ENCODE data around the gene COL4A2.

Gene COL4A2

GRCh38 chr13:110422913-110423688, 116.0 kb downstream of the COL4A2 start:
- DNase-seq = no peak

- DNase-seq = no peak
These were observed 116.7 kb downstream of the COL4A2 start for GRCh38 chr13:110423689-110424302.

- DNase-seq = no peak
These were observed 117.7 kb downstream of the COL4A2 start for GRCh38 chr13:110424569-110425443.

DNA sequence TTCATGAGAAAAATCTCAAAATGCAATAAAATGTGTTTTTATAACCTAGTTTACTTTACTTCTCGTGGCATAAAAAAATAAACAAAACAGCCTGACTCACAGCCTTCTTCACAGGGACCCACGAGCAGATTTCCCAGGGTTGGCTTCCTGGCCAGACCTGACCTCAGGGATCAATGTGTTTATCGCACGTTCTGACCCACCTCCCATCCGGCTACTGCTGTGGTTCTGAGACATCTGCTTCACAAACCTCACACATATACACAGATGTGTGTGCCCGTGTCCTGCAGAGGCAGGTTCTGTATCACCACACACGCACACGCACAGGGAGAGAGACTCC, 118.3 kb downstream of the COL4A2 start:
- no peak for DNase-seq

DNA sequence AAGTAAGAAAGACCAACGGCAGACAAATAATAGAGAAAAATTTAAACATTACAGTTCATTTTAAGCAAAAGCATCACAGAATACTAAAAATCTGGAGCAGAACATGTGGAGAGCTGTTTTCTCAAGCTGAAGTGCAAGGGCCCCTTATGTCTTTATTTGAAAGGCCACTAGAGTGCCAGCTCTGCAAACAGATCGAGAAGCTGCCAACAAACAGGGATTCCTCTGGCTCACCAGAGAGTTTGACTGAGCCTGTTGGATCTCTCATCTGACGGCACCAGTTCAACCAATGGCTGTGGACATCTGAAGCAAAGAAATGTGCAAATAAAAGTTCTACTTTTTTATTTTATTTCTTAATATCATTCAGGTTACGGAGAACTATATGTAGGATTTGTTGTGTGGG, 119.7 kb downstream of the COL4A2 start:
- DNase-seq = no peak

GRCh38 chr13:110428313-110428712, 121.2 kb downstream of the COL4A2 start:
- DNase-seq = no peak

DNA sequence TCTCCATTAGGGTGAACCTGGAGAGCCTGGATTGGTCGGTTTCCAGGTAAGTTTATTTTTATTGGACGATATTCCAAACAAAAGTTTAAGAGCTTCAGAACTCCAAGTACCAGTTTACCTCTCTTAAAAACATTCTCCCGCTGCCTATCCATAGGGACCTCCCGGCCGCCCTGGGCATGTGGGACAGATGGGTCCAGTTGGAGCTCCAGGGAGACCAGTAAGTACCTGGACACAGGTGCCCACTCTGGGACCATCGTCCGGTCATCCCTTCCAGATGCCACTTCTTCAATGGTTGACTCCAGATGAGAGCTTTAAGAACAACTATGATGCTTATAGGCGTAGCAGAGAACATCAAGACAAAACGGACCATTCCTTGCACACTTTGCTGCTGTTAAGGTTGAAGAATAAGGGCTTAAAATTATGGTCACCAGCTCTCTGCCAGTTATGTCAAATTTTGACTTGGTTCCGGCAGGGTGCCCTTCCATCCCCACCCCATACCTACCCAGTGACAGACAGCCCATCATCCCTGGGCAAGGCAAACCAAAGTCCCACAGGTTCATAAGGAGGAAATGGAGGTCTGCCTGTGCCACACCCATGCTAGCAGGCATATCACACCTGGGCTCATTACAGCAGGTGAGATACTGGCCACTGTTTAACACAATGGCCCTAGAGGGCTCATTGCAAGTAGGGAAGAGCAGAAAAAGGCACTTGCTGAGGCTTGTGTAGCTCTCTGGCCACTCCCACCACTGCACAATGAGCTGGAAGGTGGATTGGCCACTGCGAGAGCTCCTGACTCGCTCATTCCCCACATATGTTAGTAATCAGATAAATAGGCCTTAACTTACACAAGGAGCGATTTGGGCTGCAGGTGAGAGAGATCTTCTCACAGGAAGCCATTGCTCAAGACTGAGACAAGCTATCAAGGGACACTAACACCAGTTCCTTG, 123.6 kb downstream of the COL4A2 start:
- DNase-seq = no peak

GRCh38 chr13:110431425-110432294, 124.6 kb downstream of the COL4A2 start:
- DNase-seq = no peak

DNA sequence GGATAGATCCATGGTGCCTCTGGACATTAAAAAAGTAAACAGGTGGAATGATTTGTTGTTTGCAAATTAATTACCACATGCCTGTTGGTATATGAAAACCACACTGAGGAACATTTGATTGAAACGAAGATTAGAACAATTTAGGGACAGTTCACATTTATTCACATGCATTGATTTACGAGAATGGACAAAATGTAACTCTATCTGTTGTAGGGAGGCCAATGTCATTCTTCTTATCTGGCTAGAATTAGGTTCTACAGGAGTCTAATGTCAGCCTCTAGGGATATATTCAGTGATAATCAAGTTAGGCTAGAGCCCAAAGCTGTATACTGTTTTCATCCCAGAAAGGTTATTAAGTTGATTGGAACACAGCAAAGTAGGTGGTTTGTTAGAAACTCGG, 125.4 kb downstream of the COL4A2 start:
- no peak for DNase-seq

DNA sequence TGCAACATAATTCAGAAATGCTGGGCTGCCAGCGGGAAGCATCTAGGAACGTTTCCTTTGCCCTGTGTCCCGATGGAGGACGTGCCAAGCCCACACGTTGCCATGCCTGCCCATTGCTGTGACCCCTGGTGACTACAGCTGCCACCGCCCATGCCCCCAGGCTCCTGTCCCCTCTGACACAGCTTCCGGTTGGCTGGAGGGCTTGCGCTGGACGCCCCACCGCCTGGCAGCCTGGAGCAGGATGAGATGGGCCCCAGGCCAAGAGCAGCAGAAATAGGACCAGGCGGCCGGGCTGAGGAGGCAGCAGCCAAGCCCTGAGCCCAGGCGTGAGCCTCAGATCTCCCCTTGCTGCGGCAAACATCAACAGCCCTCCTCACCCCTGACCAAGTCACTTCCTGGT, 125.9 kb downstream of the COL4A2 start:
- no peak for DNase-seq

DNA sequence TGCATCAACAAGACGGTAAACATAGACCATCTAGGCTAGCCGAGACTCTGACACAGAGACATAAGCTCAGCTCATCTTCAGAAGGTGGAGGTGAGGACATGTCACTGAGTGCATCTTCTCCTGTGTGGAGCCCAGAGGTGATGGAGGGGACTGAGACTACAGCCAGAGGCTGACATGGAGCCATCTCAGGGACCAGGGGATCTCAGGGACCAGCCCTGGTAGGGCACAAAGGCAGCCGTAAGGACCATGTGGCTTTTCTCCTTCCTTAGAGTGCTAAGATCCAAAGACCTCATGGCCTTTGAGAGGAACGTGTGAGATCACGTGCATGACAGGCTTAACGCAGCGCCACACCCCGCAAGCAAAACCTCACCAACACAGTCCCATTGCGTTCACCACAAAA, 127.5 kb downstream of the COL4A2 start:
- DNase-seq = no peak

DNA sequence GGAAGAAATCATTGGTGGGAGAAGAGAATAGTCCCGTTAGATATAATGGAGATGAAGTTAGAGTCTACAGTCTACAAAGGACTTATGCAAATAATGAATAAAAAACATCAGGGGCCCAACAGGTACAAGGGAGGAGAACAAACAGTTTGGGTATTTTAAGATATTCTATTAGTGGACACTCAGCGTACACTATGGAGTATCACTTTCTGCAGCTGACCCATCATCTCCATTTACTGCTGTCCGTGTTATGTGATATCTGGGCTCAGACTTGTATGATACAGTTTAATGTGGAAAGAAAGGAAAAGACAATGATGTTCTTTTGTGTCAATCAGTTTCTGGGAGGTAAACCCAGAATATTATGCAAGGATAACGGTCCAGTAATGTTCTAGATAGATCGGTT, 128.2 kb downstream of the COL4A2 start:
- no peak for DNase-seq

GRCh38 chr13:110436276-110436675, 129.2 kb downstream of the COL4A2 start:
- DNase-seq = no peak

- no peak for DNase-seq
These were observed 129.8 kb downstream of the COL4A2 start for GRCh38 chr13:110436786-110437370.

GRCh38 chr13:110438211-110438610, 131.1 kb downstream of the COL4A2 start:
- no peak for DNase-seq

- no peak for DNase-seq
These were observed 131.7 kb downstream of the COL4A2 start for GRCh38 chr13:110438776-110439175.

GRCh38 chr13:110440946-110441731, 134.1 kb downstream of the COL4A2 start:
- DNase-seq = no peak

DNA sequence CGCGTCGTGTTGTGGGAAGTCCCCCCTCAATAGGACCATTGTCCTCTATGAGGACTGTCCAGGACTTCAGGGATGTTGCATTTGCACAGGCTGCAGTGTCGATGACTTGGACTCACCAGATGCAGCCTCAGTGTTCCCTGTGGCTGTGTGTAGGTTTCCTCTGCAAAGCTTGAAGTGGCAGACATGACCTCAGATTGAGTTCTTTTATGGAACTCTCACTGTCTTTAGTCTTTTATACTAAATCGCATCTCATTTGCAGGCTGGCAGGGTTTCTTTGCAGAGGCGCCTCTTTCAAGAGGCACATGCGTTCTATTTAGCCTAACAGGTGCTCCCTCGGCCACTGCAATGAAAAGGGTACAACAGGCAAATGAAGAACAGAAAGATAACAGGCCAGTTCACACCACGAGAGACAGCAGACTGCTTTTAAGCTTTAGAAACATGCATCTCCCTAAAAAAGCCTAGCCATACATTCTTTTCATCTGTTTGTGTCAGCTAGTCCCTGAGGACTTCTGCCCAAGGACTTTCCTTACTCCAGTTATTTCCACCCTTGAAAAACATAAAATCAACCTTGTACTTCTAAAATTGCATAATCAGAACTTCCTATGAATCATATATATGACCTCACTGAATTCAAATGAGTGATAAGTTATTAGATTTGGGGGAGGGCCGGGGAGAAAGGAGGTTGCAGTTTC, 136.0 kb downstream of the COL4A2 start:
- no peak for DNase-seq

DNA sequence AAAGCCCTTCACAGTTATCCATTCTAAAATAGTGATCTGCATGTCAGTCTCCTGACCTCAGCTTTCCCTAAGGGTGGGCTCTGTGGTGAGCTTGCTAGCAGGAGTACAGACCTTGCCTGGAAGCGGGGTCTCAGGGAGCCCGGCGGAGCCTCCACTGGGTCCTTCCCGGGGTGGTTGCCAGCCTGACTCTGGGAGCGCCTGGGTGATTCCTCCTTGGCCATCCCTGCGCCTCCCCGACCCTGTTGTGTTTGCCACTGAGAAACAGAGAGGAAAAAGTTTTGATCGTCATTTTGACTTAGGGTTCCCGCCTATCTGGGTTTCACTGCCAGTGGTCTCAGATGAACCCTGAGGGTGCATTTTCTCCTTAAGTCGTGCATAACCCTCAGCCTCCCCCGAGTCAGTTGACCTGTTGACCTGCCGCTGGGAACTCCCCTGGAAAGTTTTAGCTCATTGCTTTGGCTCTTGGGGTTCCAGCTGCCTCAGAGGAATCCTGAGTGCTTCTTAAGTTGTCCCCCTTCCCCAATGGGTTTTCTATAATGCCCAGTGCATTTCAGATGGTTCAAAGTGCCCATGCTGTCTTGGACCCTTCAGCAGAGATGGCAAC, 136.6 kb downstream of the COL4A2 start:
- DNase-seq = no peak
